Measurements from ENCODE around the gene PTPRCAP.

GRCh38 chr11:67463680-67464410 lies 26.4 kb upstream of the PTPRCAP start:
- TF ChIP-seq, protein P1, sequence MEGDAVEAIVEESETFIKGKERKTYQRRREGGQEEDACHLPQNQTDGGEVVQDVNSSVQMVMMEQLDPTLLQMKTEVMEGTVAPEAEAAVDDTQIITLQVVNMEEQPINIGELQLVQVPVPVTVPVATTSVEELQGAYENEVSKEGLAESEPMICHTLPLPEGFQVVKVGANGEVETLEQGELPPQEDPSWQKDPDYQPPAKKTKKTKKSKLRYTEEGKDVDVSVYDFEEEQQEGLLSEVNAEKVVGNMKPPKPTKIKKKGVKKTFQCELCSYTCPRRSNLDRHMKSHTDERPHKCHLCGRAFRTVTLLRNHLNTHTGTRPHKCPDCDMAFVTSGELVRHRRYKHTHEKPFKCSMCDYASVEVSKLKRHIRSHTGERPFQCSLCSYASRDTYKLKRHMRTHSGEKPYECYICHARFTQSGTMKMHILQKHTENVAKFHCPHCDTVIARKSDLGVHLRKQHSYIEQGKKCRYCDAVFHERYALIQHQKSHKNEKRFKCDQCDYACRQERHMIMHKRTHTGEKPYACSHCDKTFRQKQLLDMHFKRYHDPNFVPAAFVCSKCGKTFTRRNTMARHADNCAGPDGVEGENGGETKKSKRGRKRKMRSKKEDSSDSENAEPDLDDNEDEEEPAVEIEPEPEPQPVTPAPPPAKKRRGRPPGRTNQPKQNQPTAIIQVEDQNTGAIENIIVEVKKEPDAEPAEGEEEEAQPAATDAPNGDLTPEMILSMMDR (IDR thresholded peaks at IDR 0.05), result no peak
- TF ChIP-seq ZFX (IDR thresholded peaks at IDR 0.05; ENCODE audit: borderline replicate concordance), result no peak
